SK-N-SH (cell line): ENCODE results near the gene AP2A1. TPM values are rescaled to one million over a fixed set of nuclear protein-coding genes. Genes with fewer than 3 reads are reported as not detected.

Experiments used
- CTCF ChIA-PET: fragments of 300-600, 350-600 bp; formaldehyde crosslinking; extraction: SDS; loops from one replicate; lab custom pipeline; 2021; lab: Yijun Ruan, JAX
- POLR2A ChIA-PET: fragments of 350-600 bp; sonication (Branson Sonifier 250); formaldehyde crosslinking; extraction: SDS; loops from one replicate; lab custom pipeline; 2020; ENCODE audit warnings: antibody characterized with exemption, inconsistent platforms; lab: Yijun Ruan, JAX
- DNase-seq: peaks from one replicate; pipeline ENCODE4 v3.0.0; 2012
- H2AFZ ChIP-seq: fragments of 200-600 bp; sonication (generic); 2 replicates; pipeline ENCODE4 v1.8.1; 2016; ENCODE audit warnings: antibody characterized with exemption, mild to moderate bottlenecking, low read depth
- H3F3A ChIP-seq: fragments of 200-600 bp; sonication (generic); replicated peaks from 2 replicates; pipeline ENCODE3; 2016; ENCODE audit warnings: antibody characterized with exemption, mild to moderate bottlenecking; ENCODE audit not compliant: insufficient read depth
- H3K27ac ChIP-seq, 2 experiments: fragments of 200-500 bp in 1 of 2; fragments of 200-600 bp in 1 of 2; sonication (Bioruptor generic) in 1 of 2; sonication (generic), shearing (Covaris generic) in 1 of 2; 2 replicates each; pipeline versions ENCODE4 v1.5.1 to v1.6.1; 2014 to 2016; ENCODE audit warnings: low read depth in 2 of 2, inconsistent platforms in 1 of 2, low read length in 1 of 2, mild to moderate bottlenecking in 1 of 2, mixed read lengths in 1 of 2
- H3K27me3 ChIP-seq: fragments of 200-600 bp; sonication (generic), shearing (Covaris generic); 2 replicates; pipeline ENCODE4 v1.6.1; 2016; ENCODE audit warnings: mixed run types; ENCODE audit not compliant: insufficient read depth
- H3K36me3 ChIP-seq, 2 experiments: fragments of 200-500 bp in 1 of 2; fragments of 200-600 bp in 1 of 2; sonication (Bioruptor generic) in 1 of 2; sonication (generic) in 1 of 2; replicated peaks in 1 of 2; 2 replicates each; pipeline versions ENCODE3 to v1.5.1; 2014 to 2016; ENCODE audit warnings: low read length in 1 of 2, mild to moderate bottlenecking in 1 of 2; ENCODE audit not compliant: insufficient read depth in 2 of 2, control insufficient read depth in 1 of 2
- H3K4me1 ChIP-seq, 2 experiments: fragments of 200-500 bp in 1 of 2; fragments of 200-600 bp in 1 of 2; sonication (Bioruptor generic) in 1 of 2; sonication (generic), shearing (Covaris generic) in 1 of 2; 2 replicates each; pipeline versions ENCODE4 v1.5.1 to v1.6.1; 2014 to 2016; ENCODE audit warnings: low read depth in 1 of 2, low read length in 1 of 2, mixed run types in 1 of 2; ENCODE audit not compliant: insufficient read depth in 2 of 2, control insufficient read depth in 1 of 2
- H3K4me2 ChIP-seq: fragments of 200-600 bp; sonication (generic), shearing (Covaris generic); 2 replicates; pipeline ENCODE4 v1.6.1; 2017; ENCODE audit warnings: mixed run types
- H3K4me3 ChIP-seq, 2 experiments: fragments of 200-500 bp in 1 of 2; fragments of 200-600 bp in 1 of 2; sonication (Bioruptor generic) in 1 of 2; sonication (generic), shearing (Covaris generic) in 1 of 2; 2 replicates each; pipeline versions ENCODE4 v1.5.1 to v1.8.1; 2014 to 2016; ENCODE audit warnings: low read depth in 2 of 2, inconsistent platforms in 1 of 2, low read length in 1 of 2, mild to moderate bottlenecking in 1 of 2, mixed read lengths in 1 of 2, moderate library complexity in 1 of 2
- H3K79me2 ChIP-seq: fragments of 200-600 bp; sonication (generic); 2 replicates; pipeline ENCODE4 v1.8.1; 2017; ENCODE audit warnings: mild to moderate bottlenecking; ENCODE audit not compliant: insufficient read depth
- H3K9ac ChIP-seq: fragments of 200-600 bp; sonication (generic); 2 replicates; pipeline ENCODE4 v1.6.1; 2017; ENCODE audit warnings: mixed run types
- H3K9me2 ChIP-seq: fragments of 200-600 bp; sonication (generic); 2 replicates; pipeline ENCODE4 v1.6.1; 2017; ENCODE audit warnings: mixed run types
- H3K9me3 ChIP-seq: fragments of 200-600 bp; sonication (generic); 2 replicates; pipeline ENCODE4 v1.6.1; 2017; ENCODE audit warnings: mixed run types, mild to moderate bottlenecking, moderate library complexity
- H4K20me1 ChIP-seq: fragments of 200-600 bp; sonication (generic); 2 replicates; pipeline ENCODE4 v1.6.1; 2017; ENCODE audit warnings: mild to moderate bottlenecking, mixed run types; ENCODE audit not compliant: insufficient read depth
- ELF1 ChIP-seq: IDR thresholded peaks from 2 replicates; pipeline ENCODE4 v1.4.0; 2012
- FOSL2 ChIP-seq: IDR thresholded peaks from 2 replicates; pipeline ENCODE4 v1.4.0; 2012; ENCODE audit warnings: low read depth, mild to moderate bottlenecking, moderate library complexity, borderline replicate concordance
- FOXJ3 ChIP-seq: sonication (generic); formaldehyde crosslinking; IDR thresholded peaks from 2 replicates; pipeline ENCODE4 v1.5.1; 2020; ENCODE audit warnings: mild to moderate bottlenecking, missing genetic modification reagents
- GABPA ChIP-seq: IDR thresholded peaks from 2 replicates; pipeline ENCODE4 v1.4.0; 2012; ENCODE audit warnings: low read depth, mild to moderate bottlenecking
- IRF3 ChIP-seq: fragments of 150-350 bp; IDR thresholded peaks from 2 replicates; pipeline ENCODE4 v1.6.1; 2016; ENCODE audit warnings: mild to moderate bottlenecking, low read depth, low read length
- JUND ChIP-seq: IDR thresholded peaks from 2 replicates; pipeline ENCODE4 v1.4.0; 2012
- MAX ChIP-seq: IDR thresholded peaks from 2 replicates; pipeline ENCODE4 v1.4.0; 2012; ENCODE audit warnings: low read depth
- MEF2A ChIP-seq: IDR thresholded peaks from 2 replicates; pipeline ENCODE4 v1.4.0; 2012; ENCODE audit warnings: low read depth, borderline replicate concordance
- NFIC ChIP-seq: IDR thresholded peaks from 2 replicates; pipeline ENCODE4 v1.4.0; 2012; ENCODE audit warnings: borderline replicate concordance
- NRF1 ChIP-seq: IDR thresholded peaks from 2 replicates; pipeline ENCODE4 v1.6.1; 2012; ENCODE audit warnings: low read depth, mild to moderate bottlenecking, low read length
- PBX3 ChIP-seq: IDR thresholded peaks from 2 replicates; pipeline ENCODE4; 2012
- POLR2AphosphoS5 ChIP-seq: IDR thresholded peaks from 2 replicates; pipeline ENCODE4 v1.6.1; 2012; ENCODE audit warnings: low read depth, low read length
- RFX5 ChIP-seq: IDR thresholded peaks from 2 replicates; pipeline ENCODE4 v1.6.1; 2012; ENCODE audit warnings: mild to moderate bottlenecking, improper control_type of control experiment, low read length
- RXRA ChIP-seq: IDR thresholded peaks from 2 replicates; pipeline ENCODE4 v1.4.0; 2012; ENCODE audit warnings: low read depth, mild to moderate bottlenecking, borderline replicate concordance
- SIN3A ChIP-seq: IDR thresholded peaks from 2 replicates; pipeline ENCODE4 v1.6.1; 2012; ENCODE audit warnings: low read depth, mild to moderate bottlenecking, low read length, moderate library complexity, borderline replicate concordance
- TCF12 ChIP-seq: IDR thresholded peaks from 2 replicates; pipeline ENCODE4 v1.4.0; 2012
- USF1 ChIP-seq: IDR thresholded peaks from 2 replicates; pipeline ENCODE4 v1.4.0; 2012; ENCODE audit warnings: low read depth, borderline replicate concordance
- WGBS: methylation state at CpG from one replicate; pipeline ENCODE4 v1.1.6; 2017; ENCODE audit warnings: low lambda C conversion rate; 5-methylcytosine and 5-hydroxymethylcytosine counted together
- polyA plus RNA-seq, 3 experiments: library from polyadenylated mRNA; depleted of rRNA; stranded (reverse); fragments of >200 nt; gene quantifications; 2 replicates each; pipeline ENCODE4 v1.2.3, GENCODE V29; 2012

The AP2A1 gene
- polyA plus RNA-seq, 1 of the 3 experiments (the other 2 are of a cell fraction): 74.8 TPM

- Histone ChIP-seq H3K27ac (peak overlapping the region in 1 of 2 experiments; percentile 79; a peak in 2 of 4 replicates), H3K4me2 (peak overlapping the region; percentile 8; the same call in 1 of the 2 replicates), H3K27me3 (no peaks in the 10 kb centered on the region), H4K20me1 (peaks cover 14% of the 10 kb centered on the region), H3K9me2 (no peaks in the 10 kb centered on the region), H3K4me3 (no peak overlapping the region), H3K9me3 (no peaks in the 10 kb centered on the region), H3K79me2 (peaks cover 30% of the 10 kb centered on the region), H3K9ac (peak overlapping the region; percentile 9; the same call in 1 of the 2 replicates), H3F3A (peaks cover 35% of the 10 kb centered on the region), H3K4me1 (peaks cover 13 to 21% of the 10 kb centered on the region in 2 experiments; a peak in 3 of 4 replicates), H2AFZ (no peak overlapping the region), H3K36me3 (peaks cover 0 to 6% of the 10 kb centered on the region in 2 experiments)
- ChIA-PET CTCF (interaction anchor here (0.6 to 1.1 kb wide), 3 partner anchors 14 to 451 kb away, joined by 3 read pairs; no protein-coding TSS in a partner anchor), POLR2A (interaction anchor here (0.9 kb wide), 1 partner anchor 21 kb away, joined by 4 read pairs; no protein-coding TSS in a partner anchor)
- no peak for DNase-seq
- 82% methylated on average over 10 of the region's 10 CpGs for WGBS
- no peak for TF ChIP-seq PBX3
- peak; percentile 34; the same call in 1 of the 2 replicates for TF ChIP-seq JUND
- peak; percentile 65 for TF ChIP-seq FOSL2
- TF ChIP-seq MAX: peak; percentile 59
These were observed 81.2 kb downstream of the AP2A1 start for GRCh38 chr19:49847731-49848696.

GRCh38 chr19:49848938-49849337 is 82.1 kb downstream of the AP2A1 start:
- H4K20me1 ChIP-seq: peaks cover 23% of the 10 kb centered on the region
- H3K9me3 ChIP-seq: no peaks in the 10 kb centered on the region
- H3K9me2 ChIP-seq: no peaks in the 10 kb centered on the region
- TF ChIP-seq TCF12 (no peak), RXRA (no peak), RFX5 (no peak), GABPA (no peak), USF1 (no peak), FOXJ3 (no peak), NRF1 (no peak), POLR2AphosphoS5 (no peak), MEF2A (no peak), MAX (no peak), SIN3A (no peak), JUND (no peak), IRF3 (no peak), NFIC (no peak), ELF1 (no peak)
- H3K27ac ChIP-seq: peak overlapping the region in 1 of 2 experiments; percentile 79; a peak in 2 of 4 replicates
- no peak overlapping the region for H3K4me2 ChIP-seq
- ChIA-PET CTCF (no interaction called here), POLR2A (no interaction called here)
- 89% methylated on average over 3 of the region's 3 CpGs for WGBS
- H3K36me3 ChIP-seq: peaks cover 0 to 7% of the 10 kb centered on the region in 2 experiments
- H2AFZ ChIP-seq: no peak overlapping the region
- no peaks in the 10 kb centered on the region for H3K27me3 ChIP-seq
- DNase-seq: no peak
- H3F3A ChIP-seq: peaks cover 39% of the 10 kb centered on the region
- H3K79me2 ChIP-seq: peaks cover 39% of the 10 kb centered on the region
- H3K9ac ChIP-seq: no peak overlapping the region; the same call in 1 of the 2 replicates
- H3K4me1 ChIP-seq: peaks cover 15 to 30% of the 10 kb centered on the region in 2 experiments; a peak in 3 of 4 replicates
- H3K4me3 ChIP-seq: no peak overlapping the region
